ENCODE data around the gene CECR2.

DNA sequence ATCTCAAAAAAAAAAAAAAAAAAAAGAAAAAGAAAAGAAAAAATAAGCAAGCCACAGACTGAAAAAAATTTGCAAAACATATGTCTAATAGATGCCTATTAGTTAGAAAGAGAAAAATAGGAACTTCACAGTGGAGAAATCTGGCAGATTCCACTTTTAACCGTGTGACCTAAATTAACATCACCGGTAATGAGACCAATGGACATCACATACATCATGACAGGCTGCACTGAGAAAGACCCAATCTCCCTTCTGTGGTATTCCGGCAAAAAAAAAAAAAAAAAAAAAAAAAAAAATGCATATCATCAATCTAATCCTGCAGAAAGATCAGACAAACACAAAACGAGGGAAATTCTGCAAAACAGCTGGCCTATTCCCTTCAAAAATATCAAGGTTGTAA lies 46.7 kb upstream of the CECR2 start:
- TF ChIP-seq CTCF (IDR thresholded peaks at IDR 0.05; ENCODE audit: poor library complexity, severe bottlenecking): no peak
- TF ChIP-seq REST (IDR thresholded peaks at IDR 0.05; ENCODE audit: borderline replicate concordance): no peak
- TF ChIP-seq POLR2AphosphoS5 (IDR thresholded peaks at IDR 0.05): no peak
- no peak for TF ChIP-seq EZH2 (IDR thresholded peaks at IDR 0.05; ENCODE audit: borderline replicate concordance, insufficient read depth, low read length, poor library complexity, severe bottlenecking)
- TF ChIP-seq SMC3 (conservative IDR thresholded peaks at IDR 0.05; ENCODE audit: poor library complexity): no peak
